SK-N-SH treated with all-trans-retinoic acid at 6 μM for 48 hours (cell line): Measurements from ENCODE around the gene AGAP1.

Experiments used
- GLIS3 ChIP-seq: fragments of 250-450 bp; sonication (Bioruptor Pico); IDR thresholded peaks from 2 replicates; pipeline ENCODE4 v1.5.0; 2020; ENCODE audit warnings: mild to moderate bottlenecking, moderate library complexity
- PPARA ChIP-seq: fragments of 250-450 bp; sonication (Bioruptor Pico); IDR thresholded peaks from 2 replicates; pipeline ENCODE4 v1.5.0; 2020; ENCODE audit warnings: mild to moderate bottlenecking, borderline replicate concordance
- TOX ChIP-seq: fragments of 250-450 bp; sonication (Bioruptor Pico); IDR thresholded peaks from 2 replicates; pipeline ENCODE4 v1.8.0; 2021; ENCODE audit warnings: mild to moderate bottlenecking, moderate library complexity, borderline replicate concordance
- ZC3H10 ChIP-seq: fragments of 250-450 bp; sonication (Bioruptor Pico); IDR thresholded peaks from 2 replicates; pipeline ENCODE4 v1.5.1; 2021; ENCODE audit warnings: mild to moderate bottlenecking, moderate library complexity
- ZFP30 ChIP-seq: fragments of 450-650 bp; formaldehyde crosslinking; IDR thresholded peaks from 2 replicates; pipeline ENCODE4 v1.5.0; 2022; ENCODE audit warnings: mild to moderate bottlenecking, moderate library complexity
- ZNF8 ChIP-seq: fragments of 450-650 bp; formaldehyde crosslinking; IDR thresholded peaks from 2 replicates; pipeline ENCODE4 v1.5.0; 2020; ENCODE audit warnings: mild to moderate bottlenecking, moderate library complexity
- TF ChIP-seq, protein P1 (sequence below): fragments of 250-450 bp; sonication (Bioruptor Pico); IDR thresholded peaks from 2 replicates; pipeline ENCODE4 v1.8.0; 2020; ENCODE audit warnings: mild to moderate bottlenecking, moderate library complexity, borderline replicate concordance

DNA sequence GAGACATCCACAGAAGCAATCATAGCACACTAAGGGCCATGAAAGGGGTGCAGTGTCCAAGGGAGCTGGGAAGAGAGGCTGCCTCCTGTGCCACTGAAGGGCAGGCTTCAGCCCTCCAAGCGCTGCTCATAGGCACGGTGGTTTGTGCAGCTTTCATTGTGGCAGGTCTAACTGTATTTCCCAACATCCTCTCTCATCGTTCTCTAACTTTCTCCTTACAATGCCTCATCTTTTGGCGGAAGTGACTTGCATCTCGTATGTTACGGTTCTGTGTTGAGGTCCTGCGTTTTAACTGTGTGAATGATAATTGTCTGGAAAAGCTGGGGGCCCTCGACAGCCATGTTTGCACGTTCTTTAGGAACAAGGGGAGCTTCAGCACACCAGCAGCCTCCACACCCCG is 460.4 kb downstream of the AGAP1 start:
- TF ChIP-seq TOX: no peak
- no peak for TF ChIP-seq ZC3H10 (CRISPR knock-in tag)
- TF ChIP-seq, protein P1, sequence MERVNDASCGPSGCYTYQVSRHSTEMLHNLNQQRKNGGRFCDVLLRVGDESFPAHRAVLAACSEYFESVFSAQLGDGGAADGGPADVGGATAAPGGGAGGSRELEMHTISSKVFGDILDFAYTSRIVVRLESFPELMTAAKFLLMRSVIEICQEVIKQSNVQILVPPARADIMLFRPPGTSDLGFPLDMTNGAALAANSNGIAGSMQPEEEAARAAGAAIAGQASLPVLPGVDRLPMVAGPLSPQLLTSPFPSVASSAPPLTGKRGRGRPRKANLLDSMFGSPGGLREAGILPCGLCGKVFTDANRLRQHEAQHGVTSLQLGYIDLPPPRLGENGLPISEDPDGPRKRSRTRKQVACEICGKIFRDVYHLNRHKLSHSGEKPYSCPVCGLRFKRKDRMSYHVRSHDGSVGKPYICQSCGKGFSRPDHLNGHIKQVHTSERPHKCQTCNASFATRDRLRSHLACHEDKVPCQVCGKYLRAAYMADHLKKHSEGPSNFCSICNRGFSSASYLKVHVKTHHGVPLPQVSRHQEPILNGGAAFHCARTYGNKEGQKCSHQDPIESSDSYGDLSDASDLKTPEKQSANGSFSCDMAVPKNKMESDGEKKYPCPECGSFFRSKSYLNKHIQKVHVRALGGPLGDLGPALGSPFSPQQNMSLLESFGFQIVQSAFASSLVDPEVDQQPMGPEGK: no peak
- TF ChIP-seq ZNF8: no peak
- no peak for TF ChIP-seq PPARA (CRISPR knock-in tag)
- TF ChIP-seq GLIS3 (CRISPR knock-in tag): no peak
- no peak for TF ChIP-seq ZFP30
